HL-60 (cell line): Measurements from ENCODE around the gene STX2.
A peak's percentile ranks its signal among the peaks of the same experiment; 100 is the strongest.

Source experiments
- DNase-seq, 2 experiments: peaks; one replicate each; pipeline ENCODE4 v3.0.0-alpha.2; 2010 to 2020; ENCODE audit warnings: low read depth in 1 of 2, low spot score in 1 of 2
- H3K27ac ChIP-seq: fragments of 250-450 bp; sonication (Bioruptor Pico); replicated peaks from 2 replicates; pipeline ENCODE4 v1.5.1; 2020; ENCODE audit warnings: mild to moderate bottlenecking, moderate library complexity
- H3K27me3 ChIP-seq: fragments of 250-450 bp; sonication (Bioruptor Pico); 2 replicates; pipeline ENCODE4 v1.5.1; 2021; ENCODE audit warnings: mild to moderate bottlenecking, moderate library complexity; ENCODE audit not compliant: insufficient read depth, poor library complexity, severe bottlenecking
- H3K4me3 ChIP-seq: replicated peaks from 2 replicates; pipeline ENCODE4 v1.5.1; 2011; ENCODE audit warnings: mild to moderate bottlenecking, control low read depth, low read length; ENCODE audit not compliant: insufficient read depth
- CTCF ChIP-seq: IDR thresholded peaks from one replicate; pipeline ENCODE4 v1.5.1; 2011; ENCODE audit warnings: low read length, control low read depth, inconsistent platforms; ENCODE audit not compliant: insufficient read depth
- GABPA ChIP-seq: IDR thresholded peaks from 2 replicates; pipeline ENCODE4 v1.6.1; 2012; ENCODE audit warnings: low read depth
- POLR2AphosphoS5 ChIP-seq: IDR thresholded peaks from 2 replicates; pipeline ENCODE4 v1.6.1; 2012; ENCODE audit warnings: low read depth
- REST ChIP-seq: IDR thresholded peaks from 2 replicates; pipeline ENCODE4 v1.6.1; 2012; ENCODE audit warnings: low read depth; ENCODE audit not compliant: insufficient replicate concordance
- SPI1 ChIP-seq: IDR thresholded peaks from 2 replicates; pipeline ENCODE4 v1.6.1; 2012; ENCODE audit warnings: low read depth, mild to moderate bottlenecking, borderline replicate concordance

STX2 gene

GRCh38 chr12:130875193-130875592 lies 36.1 kb upstream of the STX2 start:
- Histone ChIP-seq H3K4me3 (no peak overlapping the region), H3K27me3 (peaks cover 2% of the 10 kb centered on the region), H3K27ac (no peak overlapping the region)
- TF ChIP-seq CTCF (no peak), GABPA (no peak), REST (no peak)
- DNase-seq, result peak in 1 of 2 experiments; percentile 5

- Histone ChIP-seq H3K4me3 (no peak overlapping the region), H3K27ac (no peak overlapping the region), H3K27me3 (peaks cover 2% of the 10 kb centered on the region)
- TF ChIP-seq CTCF, result no peak
- no peak for TF ChIP-seq REST
- no peak; the same call in 1 of the 2 replicates for TF ChIP-seq POLR2AphosphoS5
- TF ChIP-seq SPI1, result no peak
- TF ChIP-seq GABPA, result no peak
- DNase-seq, result peak in 1 of 2 experiments; percentile 15
Measured at GRCh38 chr12:130874696-130875095, 35.6 kb upstream of the STX2 start.

- no peak overlapping the region for H3K27ac ChIP-seq
- peak in 1 of 2 experiments; percentile 40 for DNase-seq
- H3K4me3 ChIP-seq, result peak overlapping the region; percentile 79
- TF ChIP-seq SPI1 (no peak), CTCF (no peak), POLR2AphosphoS5 (no peak), GABPA (no peak), REST (no peak)
- H3K27me3 ChIP-seq, result no peaks in the 10 kb centered on the region
Measured at GRCh38 chr12:130873825-130874224, 34.8 kb upstream of the STX2 start.
